Uterus (tissue), 2 donors: ENCODE measurements around the gene HJV.

Experiments used
- POLR2A ChIP-seq, 2 donors: fragments of 450-650 bp; IDR thresholded peaks; one replicate each; pipeline ENCODE4 v1.6.1; 2016; ENCODE audit warnings: antibody characterized with exemption in 2 of 2, mild to moderate bottlenecking in 1 of 2, moderate library complexity in 1 of 2
- TF ChIP-seq, protein P1 (sequence below), 4 experiments: fragments of 200-600 bp in 2 of 4; fragments of 450-650 bp in 2 of 4; sonication (generic) in 2 of 4; IDR thresholded peaks; one replicate each; pipeline ENCODE4 v1.5.1; 2016 to 2019; ENCODE audit warnings: antibody characterized with exemption in 4 of 4, mild to moderate bottlenecking in 2 of 4, moderate library complexity in 1 of 4

DNA sequence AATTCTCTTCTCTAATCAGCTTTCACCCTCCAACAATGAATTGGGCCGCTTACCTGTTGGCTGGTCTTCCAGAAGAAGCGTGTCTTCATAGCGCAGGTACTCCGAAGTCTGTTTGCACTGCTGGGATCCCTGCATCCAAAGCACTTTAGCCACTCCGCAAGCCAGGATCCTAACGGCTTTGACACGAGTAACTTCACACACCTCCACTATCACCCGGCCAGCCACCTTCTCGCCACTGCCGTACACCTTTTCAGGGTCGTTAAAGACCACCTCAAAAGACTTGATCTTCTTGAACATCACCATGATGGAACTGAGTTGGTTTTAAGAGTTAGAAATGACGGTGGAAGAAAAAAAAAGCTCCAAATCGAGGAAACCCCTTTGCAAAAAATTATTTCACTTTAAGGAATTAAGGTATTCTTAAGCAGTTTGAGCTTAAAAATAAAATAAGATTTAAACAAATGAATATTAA, 25.5 kb downstream of the HJV start:
- TF ChIP-seq, protein P1, sequence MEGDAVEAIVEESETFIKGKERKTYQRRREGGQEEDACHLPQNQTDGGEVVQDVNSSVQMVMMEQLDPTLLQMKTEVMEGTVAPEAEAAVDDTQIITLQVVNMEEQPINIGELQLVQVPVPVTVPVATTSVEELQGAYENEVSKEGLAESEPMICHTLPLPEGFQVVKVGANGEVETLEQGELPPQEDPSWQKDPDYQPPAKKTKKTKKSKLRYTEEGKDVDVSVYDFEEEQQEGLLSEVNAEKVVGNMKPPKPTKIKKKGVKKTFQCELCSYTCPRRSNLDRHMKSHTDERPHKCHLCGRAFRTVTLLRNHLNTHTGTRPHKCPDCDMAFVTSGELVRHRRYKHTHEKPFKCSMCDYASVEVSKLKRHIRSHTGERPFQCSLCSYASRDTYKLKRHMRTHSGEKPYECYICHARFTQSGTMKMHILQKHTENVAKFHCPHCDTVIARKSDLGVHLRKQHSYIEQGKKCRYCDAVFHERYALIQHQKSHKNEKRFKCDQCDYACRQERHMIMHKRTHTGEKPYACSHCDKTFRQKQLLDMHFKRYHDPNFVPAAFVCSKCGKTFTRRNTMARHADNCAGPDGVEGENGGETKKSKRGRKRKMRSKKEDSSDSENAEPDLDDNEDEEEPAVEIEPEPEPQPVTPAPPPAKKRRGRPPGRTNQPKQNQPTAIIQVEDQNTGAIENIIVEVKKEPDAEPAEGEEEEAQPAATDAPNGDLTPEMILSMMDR (IDR thresholded peaks at IDR 0.05) = no peak
- no peak for TF ChIP-seq POLR2A (IDR thresholded peaks at IDR 0.05)
